OCI-M2 (cell line): ENCODE measurements around the gene CGNL1.

Experiments used
- DNase-seq: peaks from one replicate; lab custom pipeline; 2025; ENCODE audit not compliant: unreplicated experiment; lab: John Stamatoyannopoulos, UW

CGNL1 gene

GRCh38 chr15:57353317-57353804 lies 22.9 kb upstream of the CGNL1 start:
- no peak for DNase-seq

- no peak for DNase-seq
Measured at GRCh38 chr15:57354436-57355123, 21.7 kb upstream of the CGNL1 start.

DNA sequence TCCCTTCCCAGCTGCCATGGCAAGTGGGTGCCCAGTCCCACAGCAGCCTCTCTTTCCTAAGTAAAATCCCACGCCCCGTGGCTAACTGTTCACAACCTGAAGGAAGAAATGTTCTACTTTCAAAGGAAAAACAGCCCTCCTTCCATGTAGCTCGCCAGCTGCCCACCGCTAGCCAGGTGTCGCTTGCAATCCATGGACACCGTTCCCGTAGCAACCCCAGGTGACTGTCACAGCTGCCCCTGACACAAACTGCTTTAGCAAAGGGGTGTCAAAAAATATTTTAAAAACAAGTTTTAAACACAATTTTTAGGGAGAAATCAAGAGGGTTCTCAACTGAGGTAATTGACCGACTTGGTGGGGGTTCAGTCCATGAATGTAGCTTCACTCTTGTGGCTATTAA lies 21.0 kb upstream of the CGNL1 start:
- DNase-seq, result no peak

DNA sequence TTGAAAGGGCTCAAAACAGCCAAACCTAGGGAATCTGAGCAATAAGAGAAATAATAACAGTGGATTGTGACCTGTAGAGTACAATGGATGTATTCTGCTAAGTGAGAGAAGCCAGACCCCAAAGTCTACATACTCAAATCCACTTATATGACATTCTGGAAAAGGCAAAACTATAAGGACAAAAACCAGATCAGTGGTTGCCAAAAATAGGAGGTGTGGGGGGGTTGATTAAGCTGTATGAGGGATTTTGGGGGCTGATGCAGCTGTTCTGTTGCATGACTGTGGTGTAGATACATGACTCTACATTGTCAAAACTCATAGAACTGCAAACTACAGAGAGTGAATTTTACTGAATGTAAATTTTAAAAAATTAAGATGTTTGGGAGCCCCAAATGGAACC lies 20.1 kb upstream of the CGNL1 start:
- no peak for DNase-seq

GRCh38 chr15:57356636-57357035 lies 19.7 kb upstream of the CGNL1 start:
- DNase-seq, result no peak

- no peak for DNase-seq
Measured at GRCh38 chr15:57357799-57358198, 18.5 kb upstream of the CGNL1 start.

- no peak for DNase-seq
Measured at GRCh38 chr15:57358571-57358970, 17.7 kb upstream of the CGNL1 start.

DNA sequence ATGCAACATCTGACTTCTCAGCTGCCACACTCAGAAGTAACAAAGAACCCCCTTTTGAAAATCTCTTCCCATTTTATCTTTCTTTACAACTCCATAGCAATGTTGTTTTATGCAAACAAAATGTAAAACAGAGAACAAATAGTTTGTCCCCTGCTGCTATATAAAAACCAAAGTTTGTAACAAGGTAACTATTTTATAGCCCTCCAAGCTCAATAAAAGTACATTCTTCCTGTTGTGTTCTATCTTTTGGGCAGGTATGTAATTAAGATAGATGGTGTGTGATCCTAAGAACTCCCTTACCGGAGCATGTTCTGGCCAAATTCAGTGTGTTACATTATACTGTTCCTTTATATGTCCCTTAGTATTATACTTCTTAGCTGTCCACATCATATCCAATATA lies 12.6 kb upstream of the CGNL1 start:
- no peak for DNase-seq

- no peak for DNase-seq
Measured at GRCh38 chr15:57364282-57365007, 11.9 kb upstream of the CGNL1 start.

DNA sequence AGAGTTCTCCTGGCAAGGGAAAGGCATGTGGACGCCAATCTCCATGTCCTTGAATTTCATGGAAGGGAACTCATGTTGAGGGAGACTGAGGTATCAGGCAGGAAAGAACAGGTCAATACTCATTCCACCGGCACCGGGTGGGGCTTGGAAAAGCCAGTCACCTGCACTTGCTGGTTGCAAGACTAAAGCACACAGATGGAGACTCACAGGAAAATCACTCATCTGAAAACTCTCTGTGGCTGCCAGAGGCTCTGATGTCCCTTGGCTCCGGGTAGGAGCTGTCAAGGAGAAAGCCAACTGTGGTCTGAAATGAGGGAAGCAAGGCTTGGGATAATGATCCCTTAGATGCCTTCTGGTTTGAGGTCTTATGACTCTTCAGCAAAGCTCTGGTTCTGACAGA lies 8.7 kb upstream of the CGNL1 start:
- DNase-seq, result no peak

DNA sequence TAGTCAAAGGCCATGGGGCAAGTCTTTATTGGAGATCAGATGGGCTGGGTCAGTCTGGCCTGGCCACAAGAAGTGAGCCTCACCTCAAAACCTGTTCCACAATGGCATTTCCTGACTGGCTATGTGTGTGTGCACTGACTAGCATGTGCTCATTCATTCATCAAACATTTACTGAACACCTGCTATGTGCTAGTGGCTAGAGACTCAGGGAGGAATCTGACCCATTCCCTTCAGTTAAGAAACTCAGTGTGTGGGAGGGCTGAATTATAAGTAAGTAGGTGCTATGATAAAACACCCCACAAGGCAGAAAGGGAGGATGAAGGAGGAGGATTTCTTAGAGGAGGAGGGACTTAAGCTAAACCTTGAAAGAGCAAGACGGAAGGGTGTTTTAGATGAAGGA lies 5.4 kb upstream of the CGNL1 start:
- DNase-seq, result no peak

GRCh38 chr15:57373251-57373881 lies 2.9 kb upstream of the CGNL1 start:
- no peak for DNase-seq

GRCh38 chr15:57373882-57374276 lies 2.4 kb upstream of the CGNL1 start:
- DNase-seq, result no peak

GRCh38 chr15:57376696-57377477 lies 582 bp downstream of the CGNL1 start:
- DNase-seq, result no peak

DNA sequence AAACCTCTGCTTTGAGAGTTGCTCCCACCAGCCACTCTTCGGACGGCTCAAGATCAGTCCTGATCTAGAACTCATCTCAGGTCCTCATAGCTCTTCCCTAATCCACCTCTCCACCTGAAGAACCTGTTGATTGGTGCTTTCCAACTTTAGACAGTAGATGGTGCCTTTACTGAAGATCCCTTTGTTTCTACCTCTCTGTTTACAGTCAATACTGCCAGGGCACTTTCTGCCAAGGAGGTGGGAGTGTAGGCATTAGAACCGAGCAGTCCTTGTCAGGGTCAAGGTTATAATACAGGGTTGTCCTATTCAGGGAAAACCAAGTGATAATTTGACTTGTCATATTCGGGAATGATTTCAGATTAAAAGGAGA lies 1.2 kb downstream of the CGNL1 start:
- DNase-seq, result no peak

DNA sequence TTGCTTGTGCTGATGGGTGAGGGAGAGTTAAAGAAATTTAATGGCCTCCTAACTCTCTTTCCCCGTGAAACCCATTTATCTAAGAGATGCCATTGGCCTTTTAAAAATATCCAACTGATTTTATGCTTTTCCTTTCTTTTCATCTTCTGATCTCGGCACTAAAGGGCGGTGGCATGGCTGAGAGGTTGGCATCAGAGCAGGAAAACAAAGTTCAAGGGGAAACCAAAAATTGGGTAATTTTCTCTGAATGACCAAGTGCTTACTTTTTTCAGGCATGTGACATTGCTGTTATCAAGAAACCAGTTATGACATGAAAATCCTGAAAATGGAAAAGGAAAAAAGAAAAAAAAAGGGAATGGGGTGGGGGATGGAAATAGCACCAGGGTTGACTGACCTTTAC lies 3.2 kb downstream of the CGNL1 start:
- no peak for DNase-seq

- DNase-seq, result no peak
Measured at GRCh38 chr15:57380854-57381253, 4.5 kb downstream of the CGNL1 start.

- no peak for DNase-seq
Measured at GRCh38 chr15:57382215-57382614, 5.9 kb downstream of the CGNL1 start.

- no peak for DNase-seq
Measured at GRCh38 chr15:57382969-57383368, 6.7 kb downstream of the CGNL1 start.

- no peak for DNase-seq
Measured at GRCh38 chr15:57384024-57384423, 7.7 kb downstream of the CGNL1 start.

GRCh38 chr15:57384816-57385215 lies 8.5 kb downstream of the CGNL1 start:
- DNase-seq, result no peak
